GM12873 (cell line): ENCODE results near the gene ECE2.

ENCODE experiments used
- TF ChIP-seq, protein P1 (sequence below): IDR thresholded peaks from 2 replicates; pipeline ENCODE4 v1.5.1; 2012; ENCODE audit warnings: low read depth, mild to moderate bottlenecking, moderate library complexity, low read length, control low read depth; ENCODE audit not compliant: insufficient read depth; ENCODE audit errors: missing control alignments

The ECE2 gene

DNA sequence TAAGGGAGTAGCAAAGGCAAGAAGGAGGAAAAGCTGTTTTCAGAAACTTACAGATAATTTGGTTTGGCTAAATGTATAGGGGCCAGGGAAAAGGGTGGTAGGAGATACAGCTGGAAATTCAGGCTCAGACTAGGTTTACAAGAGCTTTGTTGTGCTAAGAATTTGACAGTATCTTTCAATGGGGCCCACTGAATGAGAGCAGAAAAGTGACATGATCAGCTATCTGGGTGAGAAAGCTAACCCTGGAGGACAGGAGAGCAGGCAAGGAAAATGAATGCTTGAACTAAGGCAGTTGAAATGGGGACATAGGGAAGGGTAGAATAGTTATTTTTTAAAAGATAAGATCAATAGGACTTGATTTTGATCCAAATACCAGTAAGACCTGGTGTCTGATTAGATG lies 35.8 kb downstream of the ECE2 start:
- TF ChIP-seq, protein P1, sequence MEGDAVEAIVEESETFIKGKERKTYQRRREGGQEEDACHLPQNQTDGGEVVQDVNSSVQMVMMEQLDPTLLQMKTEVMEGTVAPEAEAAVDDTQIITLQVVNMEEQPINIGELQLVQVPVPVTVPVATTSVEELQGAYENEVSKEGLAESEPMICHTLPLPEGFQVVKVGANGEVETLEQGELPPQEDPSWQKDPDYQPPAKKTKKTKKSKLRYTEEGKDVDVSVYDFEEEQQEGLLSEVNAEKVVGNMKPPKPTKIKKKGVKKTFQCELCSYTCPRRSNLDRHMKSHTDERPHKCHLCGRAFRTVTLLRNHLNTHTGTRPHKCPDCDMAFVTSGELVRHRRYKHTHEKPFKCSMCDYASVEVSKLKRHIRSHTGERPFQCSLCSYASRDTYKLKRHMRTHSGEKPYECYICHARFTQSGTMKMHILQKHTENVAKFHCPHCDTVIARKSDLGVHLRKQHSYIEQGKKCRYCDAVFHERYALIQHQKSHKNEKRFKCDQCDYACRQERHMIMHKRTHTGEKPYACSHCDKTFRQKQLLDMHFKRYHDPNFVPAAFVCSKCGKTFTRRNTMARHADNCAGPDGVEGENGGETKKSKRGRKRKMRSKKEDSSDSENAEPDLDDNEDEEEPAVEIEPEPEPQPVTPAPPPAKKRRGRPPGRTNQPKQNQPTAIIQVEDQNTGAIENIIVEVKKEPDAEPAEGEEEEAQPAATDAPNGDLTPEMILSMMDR, result no peak

DNA sequence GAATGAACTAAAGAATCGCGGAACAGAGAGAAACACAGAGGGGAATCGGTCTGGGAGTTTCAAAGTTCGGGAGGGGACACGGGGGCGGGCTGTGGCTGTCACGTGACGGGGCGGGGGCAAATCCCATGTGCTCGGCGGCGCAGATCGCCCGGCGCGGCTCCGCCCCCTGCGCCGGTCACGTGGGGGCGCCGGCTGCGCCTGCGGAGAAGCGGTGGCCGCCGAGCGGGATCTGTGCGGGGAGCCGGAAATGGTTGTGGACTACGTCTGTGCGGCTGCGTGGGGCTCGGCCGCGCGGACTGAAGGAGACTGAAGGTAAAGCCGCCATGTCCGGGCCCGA lies 38.5 kb downstream of the ECE2 start, which contains the start of gene EIF4G1:
TSS of gene EIF4G1 (plus strand) at position 244 of the 337 bp plus-strand sequence. CDS start 1,191 bp downstream, outside the sequence.
- TF ChIP-seq, protein P1, result no peak

DNA sequence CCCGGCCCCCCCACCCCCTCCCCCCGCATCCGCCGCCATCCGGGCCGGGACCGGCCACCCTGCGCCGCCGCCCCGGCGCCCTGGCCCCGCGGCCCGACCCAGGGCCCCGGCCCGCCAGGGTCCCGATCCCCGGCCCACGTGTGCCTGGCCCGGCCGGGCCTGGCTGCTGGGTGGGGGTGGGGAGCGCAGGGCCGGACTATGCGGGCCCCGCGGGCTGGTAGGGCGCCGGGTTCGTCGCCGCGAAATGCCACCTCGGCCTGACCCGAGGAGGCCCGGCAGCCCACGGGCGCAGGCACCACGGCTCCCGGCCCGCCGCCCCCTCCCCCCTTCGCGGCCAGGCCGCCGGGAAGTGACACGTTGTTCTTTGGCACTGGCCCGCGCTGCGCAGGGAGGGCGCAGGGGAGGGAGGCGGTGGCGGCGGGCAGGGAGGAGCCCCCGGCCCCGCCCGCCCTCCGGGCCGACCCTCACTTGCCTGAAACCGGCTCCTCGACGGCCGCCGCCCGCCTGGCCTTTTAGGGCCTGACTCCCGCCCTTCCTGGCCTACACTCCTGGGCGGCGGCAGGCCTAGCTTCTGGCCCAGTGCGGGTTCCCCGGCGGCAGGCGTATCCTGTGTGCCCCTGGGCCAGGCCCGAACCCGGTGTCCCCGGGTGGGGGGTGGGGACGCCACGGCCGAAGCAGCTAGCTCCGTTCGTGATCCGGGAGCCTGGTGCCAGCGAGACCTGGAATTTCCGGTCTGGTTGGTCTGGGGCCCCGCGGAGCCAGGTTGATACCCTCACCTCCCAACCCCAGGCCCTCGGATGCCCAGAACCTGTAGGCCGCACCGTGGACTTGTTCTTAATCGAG lies 39.1 kb downstream of the ECE2 start:
- TF ChIP-seq, protein P1, result no peak

DNA sequence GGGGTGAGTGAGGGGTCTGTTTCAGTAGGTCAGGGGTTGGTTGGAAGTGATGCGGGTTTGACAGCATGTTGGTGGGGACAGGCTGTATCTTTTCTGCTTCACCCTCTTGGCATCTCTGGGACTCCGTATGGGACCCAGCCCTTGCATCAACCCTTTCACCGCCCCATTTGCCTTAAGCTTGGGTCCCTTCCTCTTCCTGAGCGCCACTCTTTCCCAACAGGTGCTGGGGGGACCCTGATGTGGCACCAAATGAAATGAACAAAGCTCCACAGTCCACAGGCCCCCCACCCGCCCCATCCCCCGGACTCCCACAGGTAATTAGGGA lies 39.7 kb downstream of the ECE2 start:
- TF ChIP-seq, protein P1, result no peak

DNA sequence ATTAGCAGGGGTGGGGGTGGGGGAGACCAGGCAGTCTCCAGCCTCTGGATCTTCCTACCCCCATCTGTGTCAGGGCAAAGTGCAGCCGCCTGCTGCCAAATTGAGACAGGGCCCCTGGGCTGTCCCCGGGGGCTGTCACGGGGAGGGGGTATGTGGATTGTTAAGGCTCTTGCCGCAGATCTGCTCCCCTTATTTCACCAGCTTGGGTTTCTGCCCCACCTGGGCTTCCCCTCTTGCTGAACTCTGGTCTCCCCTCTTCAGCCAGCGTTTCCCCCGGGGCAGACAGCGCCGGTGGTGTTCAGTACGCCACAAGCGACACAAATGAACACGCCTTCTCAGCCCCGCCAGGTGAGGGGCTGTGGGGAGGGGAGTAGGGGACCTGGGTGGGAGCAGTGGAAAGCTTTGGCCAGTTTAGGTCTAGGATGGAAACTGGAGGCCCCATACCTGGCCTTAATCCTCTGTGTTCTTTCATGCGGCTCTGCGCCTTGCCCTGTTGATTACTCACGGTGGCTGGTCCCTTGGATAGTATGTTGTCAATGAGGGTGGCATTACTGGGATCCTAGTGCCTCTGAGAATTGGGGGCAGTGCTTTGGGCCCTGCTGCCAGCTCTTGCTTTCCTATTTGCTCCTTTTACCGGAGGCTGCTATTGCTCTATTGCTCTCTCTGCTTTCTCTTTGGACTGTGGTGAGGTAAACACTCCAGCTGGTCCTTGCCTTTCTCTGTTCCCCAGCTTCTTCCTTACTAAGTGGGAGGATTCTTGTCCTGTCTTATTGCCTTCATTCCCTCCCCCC lies 40.2 kb downstream of the ECE2 start:
- TF ChIP-seq, protein P1, result no peak

DNA sequence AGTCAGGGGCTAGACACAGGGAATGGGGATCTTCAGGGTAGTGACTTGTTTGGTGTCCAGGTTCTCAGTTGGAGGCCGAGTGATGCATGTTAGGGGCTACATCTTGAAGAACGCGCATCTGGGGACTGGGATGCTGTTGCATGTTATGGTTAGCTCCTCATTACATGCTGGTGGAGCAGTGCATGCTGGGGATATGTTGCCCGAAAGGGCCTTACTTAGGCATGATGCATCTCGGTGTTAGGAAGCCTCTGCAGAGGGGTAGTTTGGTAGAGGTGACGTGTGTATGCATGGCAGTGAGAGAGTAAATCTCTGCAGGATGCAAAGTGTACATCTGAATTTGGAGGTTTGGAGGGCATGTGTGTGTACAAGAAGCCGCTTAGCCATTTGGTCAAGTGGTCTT lies 41.0 kb downstream of the ECE2 start:
- TF ChIP-seq, protein P1, result no peak

DNA sequence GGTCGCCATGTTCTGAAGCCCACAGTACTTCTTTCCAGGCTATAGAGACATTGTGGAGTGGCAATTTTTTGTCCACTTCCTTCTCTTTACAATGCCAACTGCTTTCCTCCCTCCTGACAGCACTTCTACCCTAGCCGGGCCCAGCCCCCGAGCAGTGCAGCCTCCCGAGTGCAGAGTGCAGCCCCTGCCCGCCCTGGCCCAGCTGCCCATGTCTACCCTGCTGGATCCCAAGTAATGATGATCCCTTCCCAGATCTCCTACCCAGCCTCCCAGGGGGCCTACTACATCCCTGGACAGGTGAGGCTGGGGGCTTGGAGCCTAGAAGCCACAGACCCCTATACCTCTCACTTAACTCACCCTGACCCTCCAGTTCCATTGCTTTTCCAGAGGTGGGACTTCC lies 41.4 kb downstream of the ECE2 start:
- TF ChIP-seq, protein P1, result no peak
